GM23248 (cell line): ENCODE data around the gene GPR132. TPM values are rescaled to one million over a fixed set of nuclear protein-coding genes. Genes with fewer than 3 reads are reported as not detected.

Experiments used
- DNase-seq: peaks from one replicate; pipeline ENCODE4 v3.0.0-alpha.2; 2015
- H2AFZ ChIP-seq: fragments of 200-600 bp; sonication (generic); 2 replicates; pipeline ENCODE4 v1.6.1; 2016; ENCODE audit warnings: antibody characterized with exemption
- H3F3A ChIP-seq: fragments of 200-600 bp; sonication (generic); 2 replicates; pipeline ENCODE4 v1.6.1; 2016; ENCODE audit warnings: mild to moderate bottlenecking, antibody characterized with exemption, mixed run types; ENCODE audit not compliant: insufficient read depth
- H3K27ac ChIP-seq: fragments of 200-600 bp; sonication (generic); 2 replicates; pipeline ENCODE4 v1.5.1; 2016; ENCODE audit warnings: mild to moderate bottlenecking
- H3K27me3 ChIP-seq: fragments of 200-600 bp; sonication (generic); replicated peaks from 2 replicates; pipeline ENCODE4 v1.6.1; 2016; ENCODE audit warnings: mild to moderate bottlenecking; ENCODE audit not compliant: insufficient read depth
- H3K36me3 ChIP-seq: fragments of 200-600 bp; sonication (generic); 2 replicates; pipeline ENCODE4 v1.6.1; 2016; ENCODE audit warnings: low read depth, mild to moderate bottlenecking
- H3K4me1 ChIP-seq: fragments of 200-600 bp; sonication (generic); 2 replicates; pipeline ENCODE4 v1.6.1; 2016; ENCODE audit warnings: mild to moderate bottlenecking; ENCODE audit not compliant: insufficient read depth
- H3K4me2 ChIP-seq: fragments of 200-600 bp; sonication (generic); one replicate; pipeline ENCODE4 v1.6.1; 2016; ENCODE audit warnings: mild to moderate bottlenecking; ENCODE audit not compliant: unreplicated experiment
- H3K4me3 ChIP-seq: fragments of 200-600 bp; sonication (generic); 2 replicates; pipeline ENCODE4 v1.5.1; 2016; ENCODE audit warnings: mild to moderate bottlenecking
- H3K79me2 ChIP-seq: fragments of 200-600 bp; sonication (generic); 2 replicates; pipeline ENCODE4 v1.6.1; 2016; ENCODE audit warnings: mild to moderate bottlenecking; ENCODE audit not compliant: insufficient read depth
- H3K9ac ChIP-seq: fragments of 200-600 bp; sonication (generic); 2 replicates; pipeline ENCODE4 v1.6.1; 2016; ENCODE audit warnings: mild to moderate bottlenecking
- H3K9me2 ChIP-seq: fragments of 200-600 bp; sonication (generic); 2 replicates; pipeline ENCODE4 v1.6.1; 2016; ENCODE audit warnings: mixed run types, mild to moderate bottlenecking, moderate library complexity; ENCODE audit not compliant: insufficient read depth
- H3K9me3 ChIP-seq: fragments of 200-600 bp; sonication (generic); one replicate; pipeline ENCODE4 v1.6.1; 2017; ENCODE audit warnings: low read depth
- H4K20me1 ChIP-seq: fragments of 200-600 bp; sonication (generic); 2 replicates; pipeline ENCODE4 v1.6.0; 2016; ENCODE audit not compliant: insufficient read depth
- EZH2 ChIP-seq: fragments of 200-600 bp; sonication (generic); IDR thresholded peaks from 2 replicates; pipeline ENCODE4 v1.6.1; 2018; ENCODE audit warnings: antibody characterized with exemption, mild to moderate bottlenecking; ENCODE audit not compliant: insufficient read depth, poor library complexity, severe bottlenecking
- EZH2phosphoT487 ChIP-seq: fragments of 200-600 bp; sonication (generic); IDR thresholded peaks from 2 replicates; pipeline ENCODE4 v1.6.1; 2018; ENCODE audit warnings: antibody characterized with exemption, moderate library complexity, mild to moderate bottlenecking, low read depth; ENCODE audit not compliant: insufficient read depth
- WGBS, 2 experiments: methylation state at CpG; one replicate each; pipeline ENCODE4 v1.1.6; 2015 to 2017; ENCODE audit warnings: low lambda C conversion rate in 2 of 2, low coverage in 1 of 2; ENCODE audit errors: missing lambda C conversion rate in 2 of 2; 5-methylcytosine and 5-hydroxymethylcytosine counted together
- in situ Hi-C: fragments of 300-500 bp; cut with MboI; formaldehyde crosslinking; loops from 2 replicates; pipeline ENCODE4 v1.15.0; 2020
- polyA plus RNA-seq: library from polyadenylated mRNA; unstranded; fragments of >200 nt; fragmentation: Nextera tagmentation; extraction: Ambion mirVana; gene quantifications from 2 replicates; pipeline ENCODE4 v1.2.1, GENCODE V29; 2016
- small RNA-seq: library from RNA; depleted of rRNA; stranded (forward); fragments of <200 nt; gene quantifications from one replicate; pipeline ENCODE3, GENCODE V24; 2014; ENCODE audit warnings: low read depth, low replicate concordance
- total RNA-seq: library from RNA; depleted of rRNA; stranded (reverse); fragments of >200 nt; shearing (Covaris generic); gene quantifications from 2 replicates; pipeline ENCODE4 v1.2.3, GENCODE V29; 2014; rRNA removed

GPR132 gene
- total and polyA plus RNA-seq, 2 experiments from 2014 or later, result not detected

- TF ChIP-seq EZH2phosphoT487 (no peak), EZH2 (no peak)
- Histone ChIP-seq H3F3A (no peaks in the 10 kb centered on the region; the same call in 1 of the 2 replicates), H3K4me1 (no peaks in the 10 kb centered on the region), H3K9ac (no peak overlapping the region), H3K27ac (no peak overlapping the region), H3K4me2 (no peak overlapping the region), H4K20me1 (no peaks in the 10 kb centered on the region), H2AFZ (no peak overlapping the region), H3K9me3 (no peaks in the 10 kb centered on the region), H3K9me2 (no peaks in the 10 kb centered on the region), H3K36me3 (peaks cover 6% of the 10 kb centered on the region; the same call in 1 of the 2 replicates), H3K79me2 (peaks cover 41% of the 10 kb centered on the region), H3K4me3 (no peak overlapping the region), H3K27me3 (no peaks in the 10 kb centered on the region)
- DNase-seq, result no peak
- in situ Hi-C loops, result no loop called here
- 90 to 92% methylated on average over 21 of the region's 21 CpGs for WGBS, 2 experiments
These were observed 58.2 kb downstream of the GPR132 start for GRCh38 chr14:105006831-105007592.

DNA sequence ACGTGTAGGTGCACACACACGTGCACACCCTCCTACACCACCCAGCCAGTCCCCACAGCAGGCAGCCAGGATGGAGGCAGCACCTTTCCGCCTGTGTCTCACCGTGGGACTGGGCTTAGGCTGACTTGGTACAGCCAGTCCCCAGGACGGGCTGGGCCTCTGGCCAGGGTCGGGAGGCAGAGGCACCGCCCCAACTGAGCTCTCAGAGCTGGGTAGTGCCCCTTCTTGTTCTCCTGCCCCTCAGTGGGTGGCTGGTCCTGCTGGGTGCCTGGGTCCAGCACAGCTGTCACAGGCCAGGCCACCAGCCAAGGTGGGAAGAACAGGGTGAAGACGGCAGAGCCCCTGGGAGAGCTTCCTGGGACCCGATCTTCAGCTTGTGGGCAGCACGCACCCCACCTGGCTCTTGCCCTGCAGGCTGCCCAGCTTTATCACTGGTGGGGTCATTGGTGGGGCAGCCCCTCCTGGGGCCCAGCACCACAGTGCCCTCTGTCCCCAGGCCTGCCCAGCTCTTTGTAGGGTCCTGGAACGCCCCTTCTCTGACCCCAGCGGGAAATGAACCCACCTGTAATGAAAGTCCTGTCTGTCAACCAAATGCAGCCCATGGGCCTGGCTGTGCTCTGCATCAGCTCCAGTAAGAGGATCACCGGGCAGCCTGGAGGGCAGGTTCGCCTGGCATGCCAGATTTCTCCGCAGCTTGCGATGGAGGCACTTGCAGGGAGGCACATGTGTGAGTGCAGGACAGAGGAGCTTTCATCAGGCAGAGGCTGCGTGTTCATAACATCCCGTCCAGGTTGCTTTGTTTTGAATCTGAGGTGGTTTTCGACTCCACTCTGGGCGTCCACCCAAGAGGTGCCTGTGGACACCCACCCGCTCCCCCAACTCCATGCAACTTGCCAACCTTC lies 59.0 kb downstream of the GPR132 start:
- no peaks in the 10 kb centered on the region for H3F3A ChIP-seq
- H3K79me2 ChIP-seq, result peaks cover 32% of the 10 kb centered on the region
- no peak overlapping the region for H3K4me3 ChIP-seq
- no peaks in the 10 kb centered on the region for H3K4me1 ChIP-seq
- no peak overlapping the region for H3K4me2 ChIP-seq
- H3K9me2 ChIP-seq, result no peaks in the 10 kb centered on the region
- no peak overlapping the region for H2AFZ ChIP-seq
- WGBS, 2 experiments, result 87 to 91% methylated on average over 21 of the region's 21 CpGs
- no peak for DNase-seq
- in situ Hi-C loops, result no loop called here
- no peak overlapping the region for H3K9ac ChIP-seq
- TF ChIP-seq EZH2, result no peak
- TF ChIP-seq EZH2phosphoT487, result no peak
- peaks cover 6% of the 10 kb centered on the region; the same call in 1 of the 2 replicates for H3K36me3 ChIP-seq
- no peaks in the 10 kb centered on the region for H3K27me3 ChIP-seq
- no peaks in the 10 kb centered on the region for H4K20me1 ChIP-seq
- H3K27ac ChIP-seq, result no peak overlapping the region
- H3K9me3 ChIP-seq, result no peaks in the 10 kb centered on the region

DNA sequence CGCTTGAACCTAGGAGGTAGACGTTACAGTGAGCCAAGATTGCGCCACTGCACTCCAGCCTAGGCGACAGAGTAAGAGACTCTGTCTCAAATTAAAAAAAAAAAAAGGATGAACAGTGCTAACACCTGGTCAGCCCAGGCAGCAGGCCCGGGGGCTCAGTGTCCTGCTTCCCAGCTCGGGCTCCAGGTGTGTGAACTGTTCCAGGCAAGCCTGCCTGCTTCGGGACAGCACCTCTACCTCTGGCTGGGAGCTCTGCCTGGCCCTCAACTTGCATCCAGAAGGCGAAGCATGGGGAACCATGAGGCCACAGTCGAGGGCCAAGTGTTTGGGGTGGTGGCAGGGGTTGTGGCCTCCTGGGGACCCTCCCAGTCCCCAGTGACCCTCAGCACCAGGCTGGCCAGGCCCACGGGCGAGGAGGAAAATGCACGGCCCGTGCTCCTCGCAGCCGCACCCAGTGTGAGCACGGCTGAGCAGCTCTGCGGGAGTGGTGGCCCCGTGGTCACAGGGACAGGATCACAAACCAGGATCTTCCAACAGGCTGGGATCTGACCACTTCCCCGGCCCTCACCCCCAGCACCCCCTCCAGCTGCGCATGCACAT lies 59.8 kb downstream of the GPR132 start:
- Histone ChIP-seq H3K9me2 (no peaks in the 10 kb centered on the region), H3K36me3 (peaks cover 3% of the 10 kb centered on the region; the same call in 1 of the 2 replicates), H3K9me3 (no peaks in the 10 kb centered on the region), H3K79me2 (peaks cover 25% of the 10 kb centered on the region), H3K4me2 (no peak overlapping the region), H3K27ac (no peak overlapping the region), H3K9ac (no peak overlapping the region), H3K4me3 (no peak overlapping the region), H3F3A (no peaks in the 10 kb centered on the region), H3K27me3 (no peaks in the 10 kb centered on the region), H4K20me1 (no peaks in the 10 kb centered on the region), H3K4me1 (no peaks in the 10 kb centered on the region), H2AFZ (no peak overlapping the region)
- TF ChIP-seq EZH2, result no peak
- no peak for TF ChIP-seq EZH2phosphoT487
- in situ Hi-C loops, result no loop called here
- WGBS, 2 experiments, result 81 to 82% methylated on average over 20 of the region's 20 CpGs
- DNase-seq, result no peak

Small RNA genes lying within 50 kb of the gene (small RNA-seq; reads per million reads assigned to genes)
- gene AL512356.2, result not detected

Other genes with a start within 250 kb of the GPR132 start
- gene CEP170B, start 200.2 kb downstream of the GPR132 start, total RNA-seq, result 23.3 and 24.5 TPM in 2 replicates
- gene CEP170B, start 200.2 kb downstream of the GPR132 start, polyA plus RNA-seq, result 2.5 and 2.7 TPM in 2 replicates
- gene PLD4, start 140.6 kb downstream of the GPR132 start, total RNA-seq, result not detected in 2 replicates
- gene PLD4, start 140.6 kb downstream of the GPR132 start, polyA plus RNA-seq, result not detected in 2 replicates
- 58.0 and 64.9 TPM in 2 replicates for gene AHNAK2, start 87.1 kb downstream of the GPR132 start, total RNA-seq
- 38.3 and 38.9 TPM in 2 replicates for gene AHNAK2, start 87.1 kb downstream of the GPR132 start, polyA plus RNA-seq
- gene CLBA1, start 79.6 kb downstream of the GPR132 start, total RNA-seq, result 10.4 and 13.5 TPM in 2 replicates
- 7.7 and 11.5 TPM in 2 replicates for gene CLBA1, start 79.6 kb downstream of the GPR132 start, polyA plus RNA-seq
- 25.5 and 27.5 TPM in 2 replicates for gene CDCA4, start 44.3 kb downstream of the GPR132 start, total RNA-seq
- gene CDCA4, start 44.3 kb downstream of the GPR132 start, polyA plus RNA-seq, result 24.0 and 26.8 TPM in 2 replicates
- gene JAG2, start 103.3 kb upstream of the GPR132 start, total RNA-seq, result 0.13 and 1.5 TPM in 2 replicates
- gene JAG2, start 103.3 kb upstream of the GPR132 start, polyA plus RNA-seq, result 0.25 TPM in 1 of 2 replicates, not detected in the other
- gene NUDT14, start 115.9 kb upstream of the GPR132 start, total RNA-seq, result 6.3 and 8.6 TPM in 2 replicates
- 10.8 and 12.4 TPM in 2 replicates for gene NUDT14, start 115.9 kb upstream of the GPR132 start, polyA plus RNA-seq
- 74.9 and 77.5 TPM in 2 replicates for gene BTBD6, start 183.1 kb upstream of the GPR132 start, total RNA-seq
- gene BTBD6, start 183.1 kb upstream of the GPR132 start, polyA plus RNA-seq, result 5.3 and 5.9 TPM in 2 replicates
- gene BRF1, start 235.6 kb upstream of the GPR132 start, total RNA-seq, result 27.0 and 47.8 TPM in 2 replicates
- 10.5 and 11.0 TPM in 2 replicates for gene BRF1, start 235.6 kb upstream of the GPR132 start, polyA plus RNA-seq
- 36.7 and 39.7 TPM in 2 replicates for gene PACS2, start 249.3 kb upstream of the GPR132 start, total RNA-seq
- gene PACS2, start 249.3 kb upstream of the GPR132 start, polyA plus RNA-seq, result 9.9 and 10.0 TPM in 2 replicates